GM23338 (cell line): ENCODE measurements around the gene NOC2L.

Source experiments
- CTCF ChIP-seq, 2 experiments: fragments of 200-600 bp in 1 of 2; sonication (generic) in 1 of 2; conservative IDR thresholded peaks; 2 replicates each; pipeline versions ENCODE4 v1.5.1 to v1.6.1; 2016 to 2017; ENCODE audit warnings: antibody characterized with exemption in 2 of 2, low read depth in 2 of 2, mild to moderate bottlenecking in 2 of 2, moderate library complexity in 1 of 2
- EZH2 ChIP-seq: fragments of 200-600 bp; sonication (generic); IDR thresholded peaks from one replicate; pipeline ENCODE4 v1.8.0; 2017; ENCODE audit warnings: antibody characterized with exemption, mild to moderate bottlenecking, low read depth; ENCODE audit not compliant: unreplicated experiment
- POLR2AphosphoS5 ChIP-seq: IDR thresholded peaks from 2 replicates; pipeline ENCODE4 v1.6.1; 2016; ENCODE audit warnings: antibody characterized with exemption, low read depth
- TF ChIP-seq, protein P1 (sequence below): IDR thresholded peaks from one replicate; pipeline ENCODE4 v1.6.1; 2018; ENCODE audit warnings: antibody characterized with exemption; ENCODE audit not compliant: unreplicated experiment

DNA sequence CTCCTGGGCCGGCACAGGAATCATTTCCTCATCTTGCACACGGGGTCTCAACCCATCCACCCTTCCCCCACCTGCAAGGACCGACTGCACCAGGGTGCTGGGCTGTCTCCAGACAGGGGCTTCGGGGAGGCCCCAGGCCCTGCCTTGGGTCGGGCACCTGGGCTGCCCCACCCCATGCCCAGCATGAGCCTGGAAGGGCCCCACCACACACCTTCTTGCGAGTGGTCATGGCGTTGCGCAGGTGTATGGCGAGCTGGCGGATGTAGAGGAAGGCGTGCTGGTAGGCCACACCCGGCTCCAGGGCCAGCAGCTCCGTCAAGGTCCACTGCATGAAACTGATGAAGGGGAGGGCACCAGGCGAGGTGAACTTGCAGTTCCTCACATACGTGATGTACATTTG lies 6.9 kb downstream of the NOC2L start:
- no peak for TF ChIP-seq CTCF (conservative IDR thresholded peaks at IDR 0.05; ENCODE audit: low read depth in 2 of 2)
- TF ChIP-seq EZH2: no peak
- TF ChIP-seq POLR2AphosphoS5: no peak
- TF ChIP-seq, protein P1, sequence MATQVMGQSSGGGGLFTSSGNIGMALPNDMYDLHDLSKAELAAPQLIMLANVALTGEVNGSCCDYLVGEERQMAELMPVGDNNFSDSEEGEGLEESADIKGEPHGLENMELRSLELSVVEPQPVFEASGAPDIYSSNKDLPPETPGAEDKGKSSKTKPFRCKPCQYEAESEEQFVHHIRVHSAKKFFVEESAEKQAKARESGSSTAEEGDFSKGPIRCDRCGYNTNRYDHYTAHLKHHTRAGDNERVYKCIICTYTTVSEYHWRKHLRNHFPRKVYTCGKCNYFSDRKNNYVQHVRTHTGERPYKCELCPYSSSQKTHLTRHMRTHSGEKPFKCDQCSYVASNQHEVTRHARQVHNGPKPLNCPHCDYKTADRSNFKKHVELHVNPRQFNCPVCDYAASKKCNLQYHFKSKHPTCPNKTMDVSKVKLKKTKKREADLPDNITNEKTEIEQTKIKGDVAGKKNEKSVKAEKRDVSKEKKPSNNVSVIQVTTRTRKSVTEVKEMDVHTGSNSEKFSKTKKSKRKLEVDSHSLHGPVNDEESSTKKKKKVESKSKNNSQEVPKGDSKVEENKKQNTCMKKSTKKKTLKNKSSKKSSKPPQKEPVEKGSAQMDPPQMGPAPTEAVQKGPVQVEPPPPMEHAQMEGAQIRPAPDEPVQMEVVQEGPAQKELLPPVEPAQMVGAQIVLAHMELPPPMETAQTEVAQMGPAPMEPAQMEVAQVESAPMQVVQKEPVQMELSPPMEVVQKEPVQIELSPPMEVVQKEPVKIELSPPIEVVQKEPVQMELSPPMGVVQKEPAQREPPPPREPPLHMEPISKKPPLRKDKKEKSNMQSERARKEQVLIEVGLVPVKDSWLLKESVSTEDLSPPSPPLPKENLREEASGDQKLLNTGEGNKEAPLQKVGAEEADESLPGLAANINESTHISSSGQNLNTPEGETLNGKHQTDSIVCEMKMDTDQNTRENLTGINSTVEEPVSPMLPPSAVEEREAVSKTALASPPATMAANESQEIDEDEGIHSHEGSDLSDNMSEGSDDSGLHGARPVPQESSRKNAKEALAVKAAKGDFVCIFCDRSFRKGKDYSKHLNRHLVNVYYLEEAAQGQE: no peak
